GM21360 (cell line): ENCODE results near the gene SATB2.

ENCODE experiments used
- ATAC-seq: cut with Tn5 transposase; IDR thresholded peaks from one replicate; pipeline ENCODE4 v1.9.1; 2021; ENCODE audit warnings: mild to moderate bottlenecking, moderate library complexity; ENCODE audit not compliant: unreplicated experiment

Gene SATB2

DNA sequence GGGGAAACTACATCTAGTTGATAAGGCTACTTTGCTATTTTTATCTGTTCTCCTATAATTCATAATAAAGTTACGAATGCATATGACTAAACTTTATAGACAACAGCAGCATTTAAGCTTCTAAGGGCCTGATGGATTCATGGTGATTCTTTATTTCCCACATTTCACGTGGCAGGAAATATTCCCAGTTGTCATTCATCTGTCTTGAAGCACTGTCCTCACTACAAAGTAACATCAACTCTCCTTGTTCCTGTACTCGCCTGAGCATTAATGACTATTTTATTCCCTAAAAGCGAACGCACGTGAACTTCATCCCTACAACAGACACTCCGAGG is 2.6 kb downstream of the SATB2 start:
- ATAC-seq: no peak

DNA sequence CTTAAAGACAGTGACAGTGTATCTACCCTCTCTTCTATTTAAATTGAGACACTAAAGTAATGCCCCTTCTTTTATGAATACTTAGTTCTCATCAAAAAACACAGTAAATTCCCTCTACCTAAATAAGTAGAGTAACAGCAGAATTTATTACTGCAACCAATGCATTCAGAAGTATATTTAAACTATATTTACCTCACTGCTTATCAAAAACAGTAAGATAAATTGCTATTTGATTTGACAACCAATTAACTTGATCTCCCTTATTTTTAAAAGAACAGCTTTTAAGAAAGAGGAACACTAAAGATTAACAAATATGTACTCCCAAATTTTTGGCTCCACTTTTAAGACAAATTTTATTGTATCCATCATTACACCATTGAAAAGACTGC is 4.8 kb downstream of the SATB2 start:
- no peak for ATAC-seq

DNA sequence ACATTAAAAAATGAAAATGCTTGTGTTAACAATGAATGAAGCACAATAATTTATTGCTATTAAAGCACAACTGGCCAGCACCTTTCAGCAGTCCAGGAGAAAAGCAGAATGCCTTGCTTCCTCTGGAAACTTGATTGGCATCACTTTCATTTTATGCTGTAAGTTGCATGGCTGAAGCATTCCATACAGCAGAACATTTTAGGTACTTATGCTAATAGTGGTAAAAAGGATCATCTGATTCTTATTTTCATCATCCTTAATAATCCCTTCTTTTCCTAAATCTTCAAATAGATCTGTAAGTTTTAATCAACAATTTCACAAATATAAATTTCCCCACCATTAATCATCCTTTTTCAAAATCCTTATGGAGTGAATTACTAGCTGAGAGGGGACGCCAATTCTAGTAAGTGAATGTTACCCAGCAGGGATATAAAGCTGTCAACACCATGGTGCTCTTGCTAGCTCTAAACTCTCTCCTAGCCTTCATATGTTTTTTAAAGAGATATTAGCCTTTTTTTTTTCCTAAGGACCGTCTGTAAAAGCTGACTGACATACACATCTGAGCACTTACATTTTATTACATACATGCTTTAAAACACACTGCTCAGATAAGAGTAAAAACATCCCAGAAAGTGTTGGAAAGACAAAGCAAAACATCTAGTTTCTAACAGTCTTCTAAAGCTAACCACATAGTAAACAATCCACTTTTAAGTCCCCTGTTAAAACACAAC is 5.3 kb downstream of the SATB2 start:
- no peak for ATAC-seq

DNA sequence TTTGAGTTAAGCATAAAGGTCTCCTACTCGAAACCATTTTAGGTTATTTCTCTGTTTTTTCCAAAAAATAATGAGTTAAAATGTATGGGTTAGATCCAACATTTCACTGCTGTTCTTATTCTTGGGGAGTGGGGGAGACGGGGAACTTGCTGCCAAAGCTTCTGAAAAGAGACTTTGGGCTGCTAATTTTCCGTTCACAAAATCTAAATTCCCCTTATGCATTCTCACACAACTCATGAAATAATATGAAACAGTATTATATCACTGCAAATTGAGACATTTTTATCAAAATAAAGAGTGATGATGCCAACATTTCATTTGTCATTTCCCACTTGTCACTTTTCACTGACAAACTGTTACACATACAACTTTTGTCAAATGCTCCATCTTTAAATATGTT is 7.8 kb downstream of the SATB2 start:
- no peak for ATAC-seq

DNA sequence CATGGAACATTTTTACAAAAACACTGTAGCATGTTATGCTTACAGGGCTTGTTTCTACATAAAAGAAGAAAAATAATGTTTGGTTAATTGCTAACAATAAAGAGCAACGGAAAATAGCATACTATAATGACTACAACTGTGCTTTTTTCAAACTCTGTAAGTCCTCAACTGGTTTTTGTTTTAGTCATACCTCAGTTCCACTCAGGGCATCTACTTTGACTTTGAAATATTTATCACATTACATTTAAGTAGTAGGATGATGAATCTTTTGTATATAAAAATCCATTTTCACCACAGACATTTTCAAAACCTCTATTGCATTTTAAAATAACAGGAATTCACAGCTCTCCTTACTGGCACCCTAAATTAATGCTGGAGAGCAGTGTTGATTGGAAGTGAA is 8.3 kb downstream of the SATB2 start:
- ATAC-seq: no peak

DNA sequence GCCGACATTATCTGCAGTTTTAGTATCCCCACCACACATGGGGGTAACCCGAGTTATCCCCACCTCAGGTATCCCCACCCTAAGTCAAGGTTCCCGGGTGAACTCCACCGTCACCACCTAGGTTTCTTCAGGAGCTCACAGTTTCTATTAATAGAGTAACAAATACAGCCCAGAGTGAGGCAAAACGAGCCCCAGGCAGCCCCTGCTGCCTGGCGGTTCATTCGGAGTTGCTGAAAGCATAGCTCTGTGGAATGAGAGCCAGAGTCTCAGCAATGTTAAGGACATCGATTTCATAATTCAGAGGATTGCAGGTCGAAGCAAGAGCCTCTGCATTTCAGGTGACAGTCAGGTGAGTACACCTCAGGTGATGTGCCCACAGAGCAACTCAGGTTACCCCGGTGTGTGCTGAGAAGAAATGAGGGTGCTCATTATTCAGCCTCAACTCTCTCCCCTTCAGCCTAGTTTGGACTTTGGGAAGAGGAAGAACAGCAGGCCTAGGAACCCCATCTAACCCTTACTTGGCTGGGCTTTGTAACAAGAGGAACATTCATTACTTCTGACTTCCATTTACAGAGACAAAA is 10.7 kb downstream of the SATB2 start:
- ATAC-seq: no peak

DNA sequence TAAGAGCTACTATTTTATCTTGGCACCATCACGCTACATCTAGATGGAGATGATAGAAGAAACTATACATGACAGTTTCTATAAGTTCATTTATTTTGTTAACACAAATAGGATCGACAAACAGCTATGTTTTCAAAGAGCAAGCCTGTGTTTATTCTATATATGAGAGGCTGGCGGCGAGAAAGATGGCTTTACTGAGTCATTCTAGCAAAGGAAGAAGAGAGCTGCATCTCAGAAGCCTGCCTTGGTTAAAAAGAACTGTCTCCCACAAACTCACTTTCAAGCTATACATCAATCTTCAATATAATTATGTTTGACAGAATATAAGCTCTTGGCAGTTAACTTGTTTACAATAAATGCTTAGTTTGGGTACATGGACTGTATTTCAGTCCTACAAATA is 13.0 kb downstream of the SATB2 start:
- ATAC-seq: no peak

DNA sequence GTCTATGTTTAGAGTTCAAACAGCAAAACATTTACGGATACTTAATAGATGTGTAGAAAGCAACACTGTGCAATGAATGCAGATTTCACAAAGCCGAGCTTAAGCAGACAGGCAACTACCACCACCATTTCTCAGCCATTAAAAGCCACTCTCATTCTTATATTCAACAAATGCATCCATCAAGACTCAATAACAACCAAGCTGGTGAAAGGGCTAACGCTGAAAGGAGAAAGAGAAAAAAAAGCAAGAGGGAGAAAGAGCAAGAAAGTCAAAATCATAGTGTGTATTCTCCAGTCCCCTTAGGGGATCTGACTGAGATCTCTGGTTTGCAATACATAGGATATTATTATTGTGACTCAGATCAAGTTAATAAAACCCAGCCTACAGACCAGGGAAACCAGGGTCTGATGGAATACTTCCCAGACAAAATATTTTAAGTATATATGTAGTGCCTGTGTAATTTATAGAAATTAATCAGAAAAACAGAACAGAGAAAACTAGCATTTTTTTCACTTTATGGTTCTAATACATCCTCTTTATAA is 14.1 kb downstream of the SATB2 start:
- ATAC-seq: no peak

DNA sequence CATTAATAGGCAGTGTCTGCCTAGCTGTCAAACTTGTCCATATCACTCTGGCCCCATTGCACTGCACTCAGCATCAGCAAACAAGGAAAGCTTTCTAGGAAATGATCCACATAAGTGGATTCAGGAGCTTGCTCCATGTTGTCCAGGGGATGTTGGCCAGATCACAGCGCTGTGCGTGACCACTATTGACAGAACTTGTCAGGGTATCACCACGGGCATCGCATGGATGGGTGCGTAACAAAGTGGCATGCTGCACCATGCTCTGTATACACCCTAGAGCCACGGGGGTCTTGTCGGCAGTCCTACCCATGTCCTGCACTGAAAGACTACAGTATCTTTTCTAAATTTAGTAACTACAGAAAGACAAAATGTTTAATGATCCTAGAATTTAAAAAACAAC is 15.6 kb downstream of the SATB2 start:
- ATAC-seq: no peak

DNA sequence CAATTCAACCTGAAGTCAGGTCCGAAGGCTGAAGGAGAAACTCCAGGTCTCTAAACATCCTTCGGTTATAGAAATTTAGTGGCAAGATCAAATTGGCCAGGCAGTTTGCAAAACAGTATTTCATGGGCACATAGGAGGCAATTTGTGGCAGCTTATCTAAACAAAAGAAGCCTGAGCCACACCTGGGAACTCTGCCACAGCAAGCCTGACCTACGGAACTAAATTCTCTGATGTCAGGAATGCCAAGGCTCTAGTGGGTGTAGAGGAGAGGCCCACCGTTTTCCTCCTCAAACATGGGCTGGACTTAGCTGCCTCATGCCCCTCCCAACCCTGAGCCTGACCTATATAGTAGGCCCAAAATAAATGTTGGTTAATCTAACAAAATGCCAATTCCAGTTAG is 16.0 kb downstream of the SATB2 start:
- no peak for ATAC-seq

DNA sequence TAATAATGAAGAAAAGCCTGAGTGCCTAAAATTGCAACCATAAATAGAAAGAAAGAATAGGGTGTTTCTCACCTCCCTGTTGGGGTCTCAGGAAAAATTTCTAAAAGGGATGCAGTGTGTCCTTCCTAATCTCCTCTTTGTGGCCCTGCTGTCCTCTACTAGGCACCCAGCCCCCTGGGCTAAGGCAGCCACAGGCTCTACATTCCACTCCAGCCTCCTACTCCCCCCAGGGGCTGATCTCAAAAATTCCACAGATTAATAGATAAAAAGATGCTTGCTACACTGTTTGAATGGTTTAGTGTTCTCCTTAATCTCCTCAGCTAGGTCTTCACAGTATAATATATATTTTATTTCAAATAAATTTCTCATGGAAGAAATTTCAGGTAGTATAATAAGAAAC is 17.6 kb downstream of the SATB2 start:
- ATAC-seq: no peak

DNA sequence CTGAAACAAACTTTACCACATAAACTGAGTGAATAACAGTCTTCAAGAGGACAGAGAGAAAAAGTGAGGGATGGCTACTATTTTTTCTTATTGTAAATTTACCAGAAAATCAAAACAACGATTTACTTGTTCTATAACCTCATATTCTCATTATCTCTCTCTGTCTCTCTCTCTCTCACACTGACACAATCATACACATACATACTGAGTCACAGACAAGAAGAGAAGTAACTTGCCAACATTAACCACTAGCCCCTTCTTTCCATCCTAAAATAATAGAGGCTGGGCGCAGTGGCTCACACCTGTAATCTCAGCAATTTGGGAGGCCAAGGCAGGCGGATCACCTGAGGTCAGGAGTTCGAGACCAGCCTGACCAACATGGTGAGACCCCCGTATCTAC is 18.2 kb downstream of the SATB2 start:
- ATAC-seq: no peak

DNA sequence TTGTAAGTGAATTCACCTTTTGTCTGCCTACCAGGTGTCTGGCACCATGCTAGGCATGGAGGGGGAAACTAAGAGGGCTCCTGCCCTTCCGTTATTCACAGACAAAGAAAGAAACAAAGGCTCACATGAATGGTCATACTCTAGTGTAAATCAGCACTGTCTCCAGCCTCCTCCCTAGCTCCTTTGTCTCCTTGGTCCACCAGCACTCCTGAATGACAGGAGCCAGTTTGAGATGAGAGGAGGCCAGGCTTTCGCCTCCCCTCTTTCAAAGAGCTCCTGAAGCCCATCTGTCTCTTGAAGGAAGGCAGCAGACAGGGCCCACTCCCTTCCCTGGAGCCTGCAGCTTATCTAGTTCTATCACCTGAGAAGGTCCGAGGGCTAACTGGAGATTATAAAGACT is 18.7 kb downstream of the SATB2 start:
- ATAC-seq: no peak

DNA sequence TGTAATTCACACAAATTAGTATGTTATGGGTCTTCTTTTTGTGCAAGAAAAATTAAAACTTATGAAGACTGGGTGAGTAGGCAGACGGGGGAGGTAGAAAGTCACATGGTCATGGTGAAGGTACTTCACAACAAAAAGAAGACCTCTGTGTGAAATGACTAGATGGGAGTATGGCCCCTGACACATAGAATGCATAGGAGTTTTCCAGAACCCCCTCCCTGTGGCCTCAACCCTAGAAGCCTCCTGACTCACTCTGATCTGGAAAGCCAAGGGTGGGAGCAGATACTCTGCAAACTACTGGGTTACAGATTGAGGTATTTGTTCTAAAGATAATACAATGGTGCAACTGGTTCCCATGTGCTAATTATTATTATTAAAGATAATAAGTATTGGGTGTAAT is 23.2 kb downstream of the SATB2 start:
- ATAC-seq: no peak

DNA sequence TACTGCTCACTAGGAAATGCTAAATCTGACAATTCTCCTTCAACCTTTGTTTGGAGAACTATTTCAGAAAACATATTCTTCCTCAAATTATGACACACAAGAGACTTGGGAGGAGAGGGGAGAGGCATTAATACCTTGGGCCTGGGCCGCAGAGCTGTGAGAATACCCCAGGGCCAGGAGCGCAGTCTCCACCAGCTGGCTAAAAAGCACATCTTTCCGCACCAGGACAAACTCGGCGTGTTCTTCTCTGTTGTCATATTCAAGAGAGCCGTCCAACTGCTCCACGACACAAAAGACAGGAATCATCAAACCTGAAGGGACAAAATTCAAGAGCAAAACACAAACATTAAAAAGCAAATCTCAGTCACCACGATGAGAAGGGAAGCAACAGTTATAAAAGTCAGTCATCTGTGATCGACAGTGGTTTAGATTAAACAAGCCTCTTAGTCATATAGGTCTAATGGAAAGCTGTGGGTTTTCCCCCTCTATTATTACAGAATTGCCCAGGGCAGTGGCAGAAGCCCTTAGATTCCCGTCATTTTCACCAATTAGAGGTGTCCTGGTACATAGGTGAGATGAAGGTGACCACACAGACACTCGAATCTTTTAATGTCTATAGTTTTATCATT is 24.4 kb downstream of the SATB2 start:
- ATAC-seq: no peak

DNA sequence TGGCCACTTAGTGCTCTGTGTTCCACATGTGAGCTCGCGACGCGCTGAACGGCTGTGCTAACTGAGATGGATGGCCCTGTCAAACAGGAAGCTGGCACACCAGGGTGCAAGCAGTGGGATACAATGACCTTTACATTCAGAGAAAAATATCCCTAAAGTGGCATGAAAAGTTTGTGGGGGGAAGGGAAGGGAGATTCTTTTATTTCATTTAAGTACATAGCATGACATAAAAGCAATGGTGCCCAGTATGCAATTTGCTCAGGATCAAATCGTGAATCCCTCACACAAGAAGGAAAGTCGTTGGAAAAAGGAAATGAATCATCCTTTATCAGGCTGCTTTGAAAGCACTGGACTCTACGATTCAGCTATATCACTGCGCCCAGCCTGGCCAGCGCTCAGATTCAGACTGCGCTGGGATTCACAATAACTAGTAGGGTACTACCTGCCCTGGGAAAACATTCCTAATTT is 26.0 kb downstream of the SATB2 start:
- no peak for ATAC-seq

DNA sequence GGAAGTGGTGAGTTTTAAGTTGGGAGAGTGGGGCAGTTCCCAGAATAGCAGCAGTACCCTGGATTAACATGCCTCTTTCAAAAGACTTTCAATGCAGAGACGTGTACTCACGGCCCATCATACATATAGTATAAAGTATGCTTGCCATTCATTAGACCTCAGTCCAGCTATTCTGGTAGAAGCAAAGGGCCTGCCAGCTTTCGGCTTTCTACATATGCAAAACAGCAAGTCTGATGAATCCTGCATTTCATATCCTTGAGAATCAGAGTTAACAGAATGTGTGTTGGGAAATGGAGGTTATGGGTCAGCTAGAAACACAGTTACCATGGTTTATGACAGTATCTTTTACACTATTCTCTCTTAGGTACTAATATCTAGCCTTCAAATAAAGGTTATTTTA is 27.5 kb downstream of the SATB2 start:
- ATAC-seq: no peak

DNA sequence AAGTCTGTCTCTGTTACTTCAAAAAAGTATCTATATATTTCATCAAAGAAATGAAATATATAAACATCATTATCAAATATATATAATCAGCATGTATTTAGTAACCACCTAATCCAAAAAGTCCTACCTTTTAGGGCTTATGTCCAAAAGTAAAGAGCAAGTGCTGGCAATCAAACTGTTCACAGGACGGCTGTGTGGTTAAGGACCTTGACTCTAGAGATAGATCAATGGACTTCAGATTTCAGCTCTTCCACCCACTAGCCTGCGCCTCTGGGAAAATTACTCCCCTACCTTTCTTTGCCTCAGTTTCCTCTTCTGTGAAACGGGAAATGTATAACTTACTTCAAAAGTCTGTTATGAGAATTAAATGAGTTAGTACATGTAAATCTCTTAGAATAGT is 29.4 kb downstream of the SATB2 start:
- ATAC-seq: no peak

DNA sequence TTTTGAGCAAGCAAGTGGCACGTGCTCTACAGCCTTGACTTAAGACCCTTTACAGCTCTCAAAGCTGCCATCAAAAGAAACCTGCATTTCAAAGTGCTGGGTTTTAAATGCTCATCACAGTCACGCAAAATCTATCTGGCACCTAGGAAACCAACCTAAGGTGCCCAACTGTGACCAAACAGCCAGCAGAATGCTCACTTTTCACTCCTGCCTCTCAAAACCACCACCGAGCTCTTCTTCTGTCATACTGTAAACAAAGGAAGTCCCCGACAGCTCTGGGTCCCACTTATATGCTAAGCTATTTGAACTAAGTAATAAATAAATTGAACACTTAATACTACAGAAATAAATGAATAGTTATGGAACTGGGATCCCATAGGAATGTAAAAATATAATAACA is 33.6 kb downstream of the SATB2 start:
- ATAC-seq: no peak

DNA sequence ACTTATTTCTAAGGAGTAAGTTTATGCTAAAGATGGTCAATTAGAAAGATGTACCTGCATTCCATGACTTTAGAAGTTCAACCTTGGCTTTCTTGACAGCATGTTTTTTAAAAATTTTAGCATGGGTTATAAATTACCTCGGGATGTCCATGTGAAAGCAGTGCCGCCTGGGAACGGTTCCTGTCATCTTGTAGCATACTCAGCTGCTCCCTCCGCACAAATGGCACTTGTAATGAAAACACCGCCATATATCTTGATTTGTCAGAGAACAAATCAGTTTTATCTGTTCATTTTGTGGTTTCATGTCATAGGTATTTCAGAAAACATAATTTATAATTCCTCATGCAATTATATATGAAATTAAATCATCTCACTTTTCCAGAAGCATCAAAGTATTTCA is 38.3 kb downstream of the SATB2 start:
- ATAC-seq: no peak

DNA sequence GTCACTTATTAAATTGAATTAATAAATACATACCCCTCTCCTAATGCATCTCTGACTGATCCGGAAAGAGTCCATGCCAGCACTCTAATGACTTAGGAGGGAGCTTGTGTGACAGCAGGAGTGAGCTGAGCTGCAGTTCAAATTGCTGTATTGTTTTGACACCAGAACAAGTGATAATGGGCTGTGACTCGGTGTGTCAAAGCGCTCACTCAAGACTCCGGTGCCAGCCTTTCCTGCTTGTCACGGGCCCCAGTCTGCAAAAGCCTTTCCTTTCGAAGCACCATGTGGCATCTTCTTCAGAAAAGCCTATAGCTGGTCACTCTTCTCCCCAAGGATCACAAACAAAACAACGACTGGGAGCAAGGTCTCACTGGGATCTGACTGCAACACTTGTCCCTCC is 43.3 kb downstream of the SATB2 start:
- no peak for ATAC-seq

DNA sequence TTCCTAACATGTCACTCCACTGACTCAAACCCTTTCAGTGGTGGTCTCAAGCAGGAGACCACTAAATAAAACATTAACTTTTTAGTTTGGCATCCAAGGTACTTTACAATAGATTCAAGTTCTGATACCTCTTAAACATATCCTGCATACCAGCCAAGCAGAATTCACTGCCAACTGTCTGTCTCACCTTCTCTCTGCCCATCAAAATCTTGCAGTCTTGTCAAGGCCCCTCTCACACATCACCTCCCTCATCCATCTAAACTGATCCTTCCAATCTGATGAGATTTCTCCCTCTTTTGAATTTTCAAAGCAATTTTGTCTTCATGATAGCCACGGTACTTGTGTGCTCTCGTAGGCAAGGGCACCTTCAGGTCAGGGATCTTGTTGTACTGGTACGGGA is 43.7 kb downstream of the SATB2 start:
- ATAC-seq: no peak
